Mucosa of descending colon (tissue), 3 donors: ENCODE results near the gene RAPGEF5. TPM values are rescaled to one million over a fixed set of nuclear protein-coding genes. Genes with fewer than 3 reads are reported as not detected.

ENCODE experiments used
- ATAC-seq: fragments of 200-7000 bp; cut with Tn5 transposase; one replicate; pipeline ENCODE4 v1.9.1; 2020; ENCODE audit warnings: mild to moderate bottlenecking, moderate library complexity
- DNase-seq, 3 donors: peaks; one replicate each; pipeline ENCODE4 v3.0.0-alpha.2; 2020
- H3K36me3 ChIP-seq: fragments of 200-600 bp; one replicate; pipeline ENCODE4 v1.8.0; 2021; ENCODE audit warnings: low read depth, mild to moderate bottlenecking
- H3K4me1 ChIP-seq: fragments of 200-600 bp; one replicate; pipeline ENCODE4 v1.8.0; 2021; ENCODE audit warnings: low read depth, mild to moderate bottlenecking
- H3K4me3 ChIP-seq: fragments of 200-600 bp; one replicate; pipeline ENCODE4 v1.8.0; 2021; ENCODE audit warnings: mild to moderate bottlenecking
- H3K9me3 ChIP-seq: fragments of 200-600 bp; one replicate; pipeline ENCODE4 v1.8.0; 2021; ENCODE audit warnings: mild to moderate bottlenecking
- CTCF ChIP-seq: fragments of 200-600 bp; IDR thresholded peaks from one replicate; pipeline ENCODE4 v1.8.0; 2022; ENCODE audit warnings: antibody characterized with exemption, mild to moderate bottlenecking
- intact Hi-C, 2 donors: fragments of 100-400 bp; cut with DNase I in 1 of 2; cut with micrococcal nuclease in 1 of 2; formaldehyde crosslinking; loops; one replicate each; pipeline versions ENCODE4 v1.11.0 to v1.11.1; 2022; cut with DNase I, micrococcal nuclease
- total RNA-seq, 3 donors: library from RNA; stranded (reverse); fragmentation: NEBNext Ultra II Directional in 2 of 3; extraction: Animal tissue kit (Norgen Biotek cat#: 25700) in 2 of 3; gene quantifications; one replicate each; pipeline versions ENCODE4 v1.2.1 to v1.2.4, GENCODE V29; 2021 to 2023
- donor health status: DM: no; HTN: no; CAD: no; lungs with moderate emphysema.
- donor health status: DM: no; HTN: no; CAD: no.
- donor health status: DM: no; HTN: yes; CAD: no.

The RAPGEF5 gene
- total RNA-seq, 3 donors from 2014 or later: 34.7 to 87.8 (median 59.5) TPM

DNA sequence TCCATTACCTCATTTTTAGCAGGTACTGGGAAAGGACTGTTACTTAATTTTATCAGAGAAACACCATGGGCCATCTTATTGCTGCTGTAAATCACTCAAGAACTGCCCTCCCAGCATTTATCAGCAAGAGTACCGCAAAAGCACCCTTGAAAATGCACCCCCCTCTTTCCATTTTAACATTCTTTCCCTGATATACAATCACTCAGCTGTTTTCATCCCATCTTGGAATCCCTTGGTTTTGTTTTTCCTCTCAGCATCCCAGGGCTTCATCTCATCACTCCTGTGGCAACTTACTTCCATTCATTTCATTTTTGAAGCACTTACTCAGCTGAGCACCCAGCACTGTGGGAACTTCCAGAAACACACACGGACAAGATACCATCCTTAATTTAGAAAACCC, 36.5 kb downstream of the RAPGEF5 start:
- no peaks in the 10 kb centered on the region for H3K36me3 ChIP-seq
- peaks cover 3% of the 10 kb centered on the region for H3K4me1 ChIP-seq
- no peak for DNase-seq
- no peak for ATAC-seq
- intact Hi-C loops: no loop called here
- H3K9me3 ChIP-seq: no peaks in the 10 kb centered on the region
- TF ChIP-seq CTCF: no peak
- no peak overlapping the region for H3K4me3 ChIP-seq

GRCh38 chr7:22319424-22320403, 37.2 kb downstream of the RAPGEF5 start:
- Histone ChIP-seq H3K4me3 (no peak overlapping the region), H3K4me1 (peaks cover 3% of the 10 kb centered on the region), H3K9me3 (no peaks in the 10 kb centered on the region), H3K36me3 (no peaks in the 10 kb centered on the region)
- TF ChIP-seq CTCF: no peak
- intact Hi-C loops: no loop called here
- ATAC-seq: no peak
- no peak for DNase-seq

GRCh38 chr7:22318376-22318775, 38.6 kb downstream of the RAPGEF5 start:
- Histone ChIP-seq H3K9me3 (no peaks in the 10 kb centered on the region), H3K4me1 (no peaks in the 10 kb centered on the region), H3K36me3 (no peaks in the 10 kb centered on the region), H3K4me3 (no peak overlapping the region)
- no peak for DNase-seq
- ATAC-seq: no peak
- no peak for TF ChIP-seq CTCF
- intact Hi-C loops: no loop called here

- intact Hi-C loops: no loop called here
- TF ChIP-seq CTCF: no peak
- DNase-seq (no peak), ATAC-seq (no peak)
- Histone ChIP-seq H3K9me3 (no peaks in the 10 kb centered on the region), H3K36me3 (no peaks in the 10 kb centered on the region), H3K4me3 (no peak overlapping the region), H3K4me1 (no peaks in the 10 kb centered on the region)
These were observed 39.3 kb downstream of the RAPGEF5 start for GRCh38 chr7:22317632-22318031.

DNA sequence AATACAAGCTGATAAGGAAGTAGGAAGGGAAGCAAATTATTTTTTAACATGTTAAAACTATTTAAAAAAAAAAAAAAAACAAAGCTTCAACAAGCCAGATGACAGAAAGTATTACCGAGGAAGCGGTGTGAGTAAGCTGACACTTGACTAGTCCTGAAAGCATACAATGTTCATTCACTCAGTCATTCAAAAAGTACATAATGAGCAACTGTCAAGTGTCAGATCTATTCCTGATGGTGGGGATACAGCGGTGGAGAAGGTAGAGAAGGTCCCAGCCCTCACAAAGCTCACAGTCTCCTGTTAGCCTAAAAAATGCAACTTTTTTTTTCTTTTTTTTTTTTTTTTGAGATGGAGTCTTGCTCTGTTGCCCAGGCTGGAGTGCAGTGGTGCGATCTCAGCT, 40.0 kb downstream of the RAPGEF5 start:
- no peak for ATAC-seq
- intact Hi-C loops: no loop called here

More for the DNA sequence above, 40.0 kb downstream of the RAPGEF5 start:
- Histone ChIP-seq H3K9me3 (no peaks in the 10 kb centered on the region), H3K4me1 (no peaks in the 10 kb centered on the region), H3K36me3 (no peaks in the 10 kb centered on the region), H3K4me3 (no peak overlapping the region)
- TF ChIP-seq CTCF: no peak
- DNase-seq: no peak
